Body of pancreas (tissue), 4 donors: ENCODE measurements around the gene DNHD1.

Source experiments
- POLR2A ChIP-seq, 3 donors: fragments of 450-650 bp; IDR thresholded peaks; one replicate each; pipeline ENCODE4 v1.6.1; 2016; ENCODE audit warnings: antibody characterized with exemption in 3 of 3, mild to moderate bottlenecking in 2 of 3
- TF ChIP-seq, protein P1 (sequence below), 7 experiments: fragments of 450-650 bp in 4 of 7; fragments of 200-600 bp in 3 of 7; sonication (generic) in 3 of 7; IDR thresholded peaks; one replicate each; pipeline ENCODE4 v1.5.1; 2016 to 2019; ENCODE audit warnings: antibody characterized with exemption in 7 of 7

DNA sequence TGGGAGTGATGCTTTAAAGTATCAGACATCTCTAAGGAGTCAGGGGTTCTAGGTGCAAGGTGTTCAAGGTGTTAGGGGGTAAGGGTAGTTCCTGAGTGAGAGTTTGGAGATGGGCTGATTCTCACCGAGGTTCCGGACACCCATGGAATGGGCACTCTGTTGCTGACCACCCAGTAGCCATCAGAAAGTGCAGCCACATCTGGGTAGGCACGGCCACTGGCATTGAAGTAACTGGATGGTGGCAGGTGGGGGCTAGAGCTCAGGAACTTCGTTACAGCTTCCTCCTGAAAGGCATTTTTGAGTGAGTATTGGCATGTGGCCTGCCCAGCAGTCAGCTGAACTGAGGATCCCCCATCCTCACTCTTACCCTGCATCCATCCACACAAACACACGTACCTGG, 118.0 kb downstream of the DNHD1 start:
- TF ChIP-seq, protein P1, sequence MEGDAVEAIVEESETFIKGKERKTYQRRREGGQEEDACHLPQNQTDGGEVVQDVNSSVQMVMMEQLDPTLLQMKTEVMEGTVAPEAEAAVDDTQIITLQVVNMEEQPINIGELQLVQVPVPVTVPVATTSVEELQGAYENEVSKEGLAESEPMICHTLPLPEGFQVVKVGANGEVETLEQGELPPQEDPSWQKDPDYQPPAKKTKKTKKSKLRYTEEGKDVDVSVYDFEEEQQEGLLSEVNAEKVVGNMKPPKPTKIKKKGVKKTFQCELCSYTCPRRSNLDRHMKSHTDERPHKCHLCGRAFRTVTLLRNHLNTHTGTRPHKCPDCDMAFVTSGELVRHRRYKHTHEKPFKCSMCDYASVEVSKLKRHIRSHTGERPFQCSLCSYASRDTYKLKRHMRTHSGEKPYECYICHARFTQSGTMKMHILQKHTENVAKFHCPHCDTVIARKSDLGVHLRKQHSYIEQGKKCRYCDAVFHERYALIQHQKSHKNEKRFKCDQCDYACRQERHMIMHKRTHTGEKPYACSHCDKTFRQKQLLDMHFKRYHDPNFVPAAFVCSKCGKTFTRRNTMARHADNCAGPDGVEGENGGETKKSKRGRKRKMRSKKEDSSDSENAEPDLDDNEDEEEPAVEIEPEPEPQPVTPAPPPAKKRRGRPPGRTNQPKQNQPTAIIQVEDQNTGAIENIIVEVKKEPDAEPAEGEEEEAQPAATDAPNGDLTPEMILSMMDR (IDR thresholded peaks at IDR 0.05), result no peak
- no peak for TF ChIP-seq POLR2A (IDR thresholded peaks at IDR 0.05)
